Lower lobe of right lung (tissue), 2 donors: ENCODE data around the gene PDGFA. TPM values are rescaled to one million over a fixed set of nuclear protein-coding genes. Genes with fewer than 3 reads are reported as not detected.
A peak's percentile ranks its signal among the peaks of the same experiment; 100 is the strongest.

Experiments used
- ATAC-seq, 2 donors: fragments of 200-7000 bp; cut with Tn5 transposase; one replicate each; pipeline ENCODE4 v1.9.1; 2020 to 2022; ENCODE audit warnings: mild to moderate bottlenecking in 2 of 2, moderate library complexity in 2 of 2
- DNase-seq: peaks from one replicate; pipeline ENCODE4 v3.0.0-alpha.2; 2020
- H3K27ac ChIP-seq: fragments of 200-600 bp; one replicate; pipeline ENCODE4 v1.8.0; 2022
- H3K27me3 ChIP-seq: fragments of 200-600 bp; one replicate; pipeline ENCODE4 v1.8.0; 2022; ENCODE audit warnings: low read depth
- H3K36me3 ChIP-seq: fragments of 200-600 bp; one replicate; pipeline ENCODE4 v1.8.0; 2022; ENCODE audit warnings: mild to moderate bottlenecking
- H3K4me1 ChIP-seq: fragments of 200-600 bp; one replicate; pipeline ENCODE4 v1.8.0; 2022
- H3K4me3 ChIP-seq: fragments of 200-600 bp; one replicate; pipeline ENCODE4 v1.8.0; 2022; ENCODE audit warnings: mild to moderate bottlenecking
- H3K9me3 ChIP-seq: fragments of 200-600 bp; one replicate; pipeline ENCODE4 v1.8.0; 2022
- CTCF ChIP-seq: fragments of 200-600 bp; IDR thresholded peaks from one replicate; pipeline ENCODE4 v1.8.0; 2022; ENCODE audit warnings: antibody characterized with exemption, mild to moderate bottlenecking
- intact Hi-C: fragments of 100-400 bp; cut with DNase I; formaldehyde crosslinking; loops from one replicate; pipeline ENCODE4 v1.11.0; 2022
- total RNA-seq: library from RNA; stranded (reverse); fragmentation: NEBNext Ultra II Directional; extraction: Animal tissue kit (Norgen Biotek cat#: 25700); gene quantifications from one replicate; pipeline ENCODE4 v1.2.1, GENCODE V29; 2021
- donor health status: DM: no; HTN: yes; CAD: no; lungs with severe emphysema.

Gene PDGFA
- total RNA-seq, 1 donor from 2014 or later: 27.1 TPM

- TF ChIP-seq CTCF: no peak
- H3K27me3 ChIP-seq: peaks cover 6% of the 10 kb centered on the region
- ATAC-seq: no peak
- H3K36me3 ChIP-seq: no peaks in the 10 kb centered on the region
- peaks cover 7% of the 10 kb centered on the region for H3K4me1 ChIP-seq
- no peaks in the 10 kb centered on the region for H3K9me3 ChIP-seq
- H3K4me3 ChIP-seq: no peak overlapping the region
- intact Hi-C loops: no loop called here
- H3K27ac ChIP-seq: no peak overlapping the region
- DNase-seq: no peak
Measured at GRCh38 chr7:534959-535358, 15.3 kb upstream of the PDGFA start.

- no peak overlapping the region for H3K4me3 ChIP-seq
- H3K36me3 ChIP-seq: no peaks in the 10 kb centered on the region
- H3K27me3 ChIP-seq: peaks cover 9% of the 10 kb centered on the region
- no peak for TF ChIP-seq CTCF
- peaks cover 7% of the 10 kb centered on the region for H3K4me1 ChIP-seq
- ATAC-seq (no peak), DNase-seq (no peak)
- no peak overlapping the region for H3K27ac ChIP-seq
- H3K9me3 ChIP-seq: no peaks in the 10 kb centered on the region
- intact Hi-C loops: no loop called here
Measured at GRCh38 chr7:534075-534474, 14.4 kb upstream of the PDGFA start.

GRCh38 chr7:533266-533665 lies 13.6 kb upstream of the PDGFA start:
- Histone ChIP-seq H3K4me1 (peaks cover 7% of the 10 kb centered on the region), H3K4me3 (no peak overlapping the region), H3K9me3 (no peaks in the 10 kb centered on the region), H3K36me3 (no peaks in the 10 kb centered on the region), H3K27ac (no peak overlapping the region), H3K27me3 (peaks cover 9% of the 10 kb centered on the region)
- intact Hi-C loops: no loop called here
- no peak for TF ChIP-seq CTCF
- DNase-seq (no peak), ATAC-seq (no peak)

GRCh38 chr7:532379-533143 lies 12.9 kb upstream of the PDGFA start:
- H3K27ac ChIP-seq: no peak overlapping the region
- peaks cover 9% of the 10 kb centered on the region for H3K27me3 ChIP-seq
- peaks cover under 1% of the 10 kb centered on the region for H3K4me1 ChIP-seq
- no peak for DNase-seq
- no peak overlapping the region for H3K4me3 ChIP-seq
- ATAC-seq: peak; percentile 9 to 14
- H3K9me3 ChIP-seq: no peaks in the 10 kb centered on the region
- H3K36me3 ChIP-seq: no peaks in the 10 kb centered on the region
- intact Hi-C loops: no loop called here
- no peak for TF ChIP-seq CTCF

- H3K4me1 ChIP-seq: no peaks in the 10 kb centered on the region
- no peak for DNase-seq
- no peaks in the 10 kb centered on the region for H3K36me3 ChIP-seq
- no peak overlapping the region for H3K27ac ChIP-seq
- no peak for ATAC-seq
- no peak for TF ChIP-seq CTCF
- intact Hi-C loops: no loop called here
- H3K4me3 ChIP-seq: no peak overlapping the region
- no peaks in the 10 kb centered on the region for H3K9me3 ChIP-seq
- H3K27me3 ChIP-seq: peaks cover 9% of the 10 kb centered on the region
Measured at GRCh38 chr7:531777-532176, 12.1 kb upstream of the PDGFA start.
